Measurements from ENCODE around the gene SMIM38. TPM values are rescaled to one million over a fixed set of nuclear protein-coding genes. Genes with fewer than 3 reads are reported as not detected.

Gene SMIM38
- total and polyA plus RNA-seq, 9 of the 15 experiments (the other 6 are each of a cell fraction or from before 2014, with no cell fraction given), result 0.07 to 1.2 (median 0.21) TPM; not detected in 2

DNA sequence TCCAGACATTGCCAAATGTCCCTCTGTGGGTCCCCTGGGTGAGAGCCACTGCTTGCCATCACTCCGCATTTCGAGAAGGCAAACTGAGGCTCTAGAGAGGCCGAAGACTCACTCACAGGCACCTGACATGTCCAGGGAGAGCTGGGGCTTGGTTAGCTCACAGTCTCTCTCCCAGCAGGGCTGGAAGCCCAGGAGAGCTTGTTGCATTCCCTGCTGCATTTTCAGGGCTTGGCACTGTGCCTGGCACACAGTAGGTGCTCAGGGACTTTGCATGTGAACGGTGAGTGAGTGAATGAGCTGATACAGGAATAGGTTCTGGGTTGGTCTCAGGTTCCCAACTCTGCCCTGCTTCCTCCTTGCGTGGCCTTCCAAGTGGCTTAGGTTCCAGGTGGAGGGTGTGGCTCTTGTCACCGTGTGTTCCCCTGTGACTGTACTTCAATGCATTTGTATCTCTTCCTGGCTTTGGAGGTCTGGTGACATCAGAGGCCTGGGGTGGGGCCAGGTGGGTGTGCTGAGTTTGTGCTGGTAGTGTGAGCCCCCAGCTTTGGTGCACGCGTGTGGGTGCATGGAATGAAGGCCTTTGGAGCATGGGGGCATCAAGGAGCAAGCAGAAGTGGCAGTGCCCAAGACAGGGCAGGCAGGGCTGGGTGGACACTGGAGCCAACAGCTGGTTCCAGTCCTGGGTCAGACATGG, 18.4 kb upstream of the SMIM38 start:
- intact Hi-C loops (cut with micrococcal nuclease) (loop anchor here (10.0 kb wide), 4 partner anchors 78 to 508 kb away; partner anchors contain the start of genes CCND1 and MYEOV), in situ Hi-C loops (cut with MboI) (no loop called here)
- TF ChIP-seq NFIC (IDR thresholded peaks at IDR 0.05) (peak; percentile 24), EGR1 (conservative IDR thresholded peaks at IDR 0.05) (no peak), ZKSCAN1 (IDR thresholded peaks at IDR 0.05; ENCODE audit: low read depth, low read length) (peak; percentile 92)
- Histone ChIP-seq H3K27me3 (ENCODE audit: control insufficient read depth in 2 of 2, insufficient read depth in 2 of 2, low read length in 2 of 2) (peaks cover 0 to 3% of the 10 kb centered on the region in 2 experiments; a peak in 2 of 5 replicates), H3K4me2 (ENCODE audit: insufficient read depth, low read length) (no peak overlapping the region), H3K9ac (ENCODE audit: insufficient read depth in 1 of 2, low read depth in 2 of 2, low read length in 2 of 2) (no peak overlapping the region), H3K4me1 (replicated peaks in 1 of 2; ENCODE audit: control insufficient read depth in 2 of 2, insufficient read depth in 2 of 2, low read length in 2 of 2) (peaks cover 14 to 23% of the 10 kb centered on the region in 2 experiments; a peak in 4 of 5 replicates), H4K20me1 (replicated peaks; ENCODE audit: control insufficient read depth, insufficient read depth, low read length) (no peaks in the 10 kb centered on the region), H2AFZ (ENCODE audit: low read depth, low read length) (no peak overlapping the region), H3K9me3 (replicated peaks; ENCODE audit: control insufficient read depth, insufficient read depth, low read depth, low read length) (no peaks in the 10 kb centered on the region), H3K79me2 (ENCODE audit: control insufficient read depth, insufficient read depth, low read length) (no peaks in the 10 kb centered on the region), H3K9me1 (ENCODE audit: control insufficient read depth, insufficient read depth, low read length) (no peaks in the 10 kb centered on the region), H3K4me3 (no peak overlapping the region), H3K36me3 (ENCODE audit: control insufficient read depth, insufficient read depth, low read length) (no peaks in the 10 kb centered on the region), H3K27ac (ENCODE audit: extremely low read depth, low read depth, low read length) (no peak overlapping the region)
- no peak for DNase-seq (ENCODE audit: extremely low read depth in 1 of 4, low spot score in 3 of 4)
- no peak for FAIRE-seq
- CTCF ChIA-PET (ENCODE audit: low intra/inter-chr PET ratio), result no interaction called here
- POLR2A ChIA-PET, result interaction anchor here (1.2 kb wide), 1 partner anchor 534 kb away, joined by 3 read pairs; no protein-coding TSS in a partner anchor
- no peak for ATAC-seq
- 15% methylated on average over 6 of the region's 8 CpGs for WGBS (ENCODE audit: insufficient coverage, low coverage, missing lambda C conversion rate)
- no TSS peak for BruUV-seq (replicated peaks)

DNA sequence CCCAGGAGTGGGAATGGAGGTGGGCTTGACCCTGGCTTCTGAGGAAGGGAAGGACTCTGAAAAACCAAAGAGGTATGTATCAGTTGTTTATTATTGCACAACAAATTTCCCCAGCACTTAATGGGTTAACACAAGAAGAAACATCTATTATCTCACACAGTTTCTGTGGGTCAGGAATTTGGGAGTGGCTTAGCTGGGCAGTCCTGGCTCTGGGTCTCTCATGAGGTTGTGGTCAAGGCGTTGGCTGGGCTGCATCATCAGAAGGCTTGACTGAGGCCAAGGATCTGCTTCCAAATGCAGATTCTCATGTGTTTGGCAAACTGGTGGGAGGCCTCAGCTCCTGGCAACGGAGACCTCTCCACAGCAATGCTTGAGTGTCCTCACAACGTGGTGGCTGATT, 17.5 kb upstream of the SMIM38 start:
- DNase-seq (ENCODE audit: extremely low read depth in 1 of 4, low spot score in 3 of 4) (peak in 1 of 4 experiments; percentile 55), FAIRE-seq (peak; percentile 81), ATAC-seq (peak; percentile 77)
- no peak overlapping the region for H3K27ac ChIP-seq (ENCODE audit: extremely low read depth, low read depth, low read length)
- CTCF ChIA-PET (ENCODE audit: low intra/inter-chr PET ratio), result no interaction called here
- no peak overlapping the region; a peak in 1 of 4 replicates for H3K9ac ChIP-seq (ENCODE audit: insufficient read depth in 1 of 2, low read depth in 2 of 2, low read length in 2 of 2)
- in situ Hi-C loops (cut with MboI) (no loop called here), intact Hi-C loops (cut with micrococcal nuclease) (loop anchor here (10.0 kb wide), 4 partner anchors 77 to 507 kb away; partner anchors contain the start of genes CCND1 and MYEOV)
- no peaks in the 10 kb centered on the region for H3K9me3 ChIP-seq (replicated peaks; ENCODE audit: control insufficient read depth, insufficient read depth, low read depth, low read length)
- H4K20me1 ChIP-seq (replicated peaks; ENCODE audit: control insufficient read depth, insufficient read depth, low read length), result no peaks in the 10 kb centered on the region
- H3K9me1 ChIP-seq (ENCODE audit: control insufficient read depth, insufficient read depth, low read length), result no peaks in the 10 kb centered on the region
- POLR2A ChIA-PET, result no interaction called here
- H2AFZ ChIP-seq (ENCODE audit: low read depth, low read length), result no peak overlapping the region; the same call in 1 of the 2 replicates
- peaks cover 0 to 3% of the 10 kb centered on the region in 2 experiments; a peak in 2 of 5 replicates for H3K27me3 ChIP-seq (ENCODE audit: control insufficient read depth in 2 of 2, insufficient read depth in 2 of 2, low read length in 2 of 2)
- 3% methylated on average over 3 of the region's 3 CpGs for WGBS (ENCODE audit: insufficient coverage, low coverage, missing lambda C conversion rate)
- H3K4me2 ChIP-seq (ENCODE audit: insufficient read depth, low read length), result peak overlapping the region; percentile 19; the same call in 1 of the 2 replicates
- no peak overlapping the region for H3K4me3 ChIP-seq
- H3K79me2 ChIP-seq (ENCODE audit: control insufficient read depth, insufficient read depth, low read length), result no peaks in the 10 kb centered on the region
- no TSS peak for BruUV-seq (replicated peaks)
- H3K36me3 ChIP-seq (ENCODE audit: control insufficient read depth, insufficient read depth, low read length), result no peaks in the 10 kb centered on the region
- H3K4me1 ChIP-seq (replicated peaks in 1 of 2; ENCODE audit: control insufficient read depth in 2 of 2, insufficient read depth in 2 of 2, low read length in 2 of 2), result peaks cover 14 to 23% of the 10 kb centered on the region in 2 experiments; a peak in 4 of 5 replicates
- TF ChIP-seq KDM5B (IDR thresholded peaks at IDR 0.05; ENCODE audit: insufficient replicate concordance, low read depth, low read length), result no peak
- no peak for TF ChIP-seq SUPT5H (IDR thresholded peaks at IDR 0.05)
- TF ChIP-seq RCOR1 (IDR thresholded peaks at IDR 0.05; ENCODE audit: borderline replicate concordance in 1 of 2, low read depth in 2 of 2, low read length in 2 of 2), result peak in 1 of 2 experiments; percentile 22; a peak in 1 of 4 replicates
- TF ChIP-seq SRSF7 (optimal IDR thresholded peaks at IDR 0.05; ENCODE audit: low read depth, low read length), result no peak
- TF ChIP-seq CEBPG (CRISPR knock-in tag; IDR thresholded peaks at IDR 0.05), result 0 out of 2 replicates have a peak, but pooled peaks have one; percentile 31
- peak; percentile 81 to 90 for TF ChIP-seq CEBPG (tag; conservative IDR thresholded peaks at IDR 0.05 in 1 of 2, IDR thresholded peaks at IDR 0.05 in 1 of 2)
- no peak for TF ChIP-seq ZNF764 (CRISPR knock-in tag; IDR thresholded peaks at IDR 0.05; ENCODE audit: low read depth)
- no peak for TF ChIP-seq GTF2E2 (tag; IDR thresholded peaks at IDR 0.05)
- TF ChIP-seq, protein P1, sequence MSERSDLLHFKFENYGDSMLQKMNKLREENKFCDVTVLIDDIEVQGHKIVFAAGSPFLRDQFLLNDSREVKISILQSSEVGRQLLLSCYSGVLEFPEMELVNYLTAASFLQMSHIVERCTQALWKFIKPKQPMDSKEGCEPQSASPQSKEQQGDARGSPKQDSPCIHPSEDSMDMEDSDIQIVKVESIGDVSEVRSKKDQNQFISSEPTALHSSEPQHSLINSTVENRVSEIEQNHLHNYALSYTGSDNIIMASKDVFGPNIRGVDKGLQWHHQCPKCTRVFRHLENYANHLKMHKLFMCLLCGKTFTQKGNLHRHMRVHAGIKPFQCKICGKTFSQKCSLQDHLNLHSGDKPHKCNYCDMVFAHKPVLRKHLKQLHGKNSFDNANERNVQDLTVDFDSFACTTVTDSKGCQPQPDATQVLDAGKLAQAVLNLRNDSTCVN (CRISPR knock-in tag; IDR thresholded peaks at IDR 0.05), result no peak
